WTC11 (cell line): ENCODE data around the gene EFNA5. TPM values are rescaled to one million over a fixed set of nuclear protein-coding genes. Genes with fewer than 3 reads are reported as not detected.
A peak's percentile ranks its signal among the peaks of the same experiment; 100 is the strongest.
"Not testable (repeated sequence)": the region's sequence is repeated elsewhere in the genome, so short reads cannot be mapped to it uniquely, and the experiment has no call there.

Experiments
- ATAC-seq: fragments of 200-7000 bp; cut with Tn5 transposase; 2 replicates; pipeline ENCODE4 v1.10.0; 2021; ENCODE audit warnings: mild to moderate bottlenecking, moderate library complexity
- CTCF ChIA-PET: fragments of 300-600 bp; sonication (Branson Sonifier 250); formaldehyde crosslinking; loops from one replicate; lab custom pipeline; 2021; ENCODE audit warnings: antibody characterized with exemption; lab: Charles Lee
- POLR2A ChIA-PET: fragments of 350-600 bp; sonication (Branson Sonifier 250); formaldehyde crosslinking; loops from one replicate; lab custom pipeline; 2021; ENCODE audit warnings: antibody characterized with exemption; lab: Charles Lee
- DNase-seq: peaks from one replicate; pipeline ENCODE4 v3.0.0; 2021; ENCODE audit warnings: low spot score
- H3K27ac Mint-ChIP-seq: 2 replicates; pipeline ENCODE4 v1.8.0; 2021; ENCODE audit warnings: mixed read lengths
- H3K27me3 Mint-ChIP-seq: 2 replicates; pipeline ENCODE4 v1.8.0; 2021; ENCODE audit warnings: low read depth, mild to moderate bottlenecking, moderate library complexity, mixed read lengths
- H3K36me3 Mint-ChIP-seq: 2 replicates; pipeline ENCODE4 v1.8.0; 2021; ENCODE audit warnings: mixed read lengths
- H3K4me1 Mint-ChIP-seq: 2 replicates; pipeline ENCODE4 v1.8.0; 2022; ENCODE audit warnings: mixed read lengths
- H3K4me3 Mint-ChIP-seq: 2 replicates; pipeline ENCODE4 v1.8.0; 2021; ENCODE audit warnings: mild to moderate bottlenecking, moderate library complexity, mixed read lengths
- H3K9me3 Mint-ChIP-seq: 2 replicates; pipeline ENCODE4 v1.8.0; 2021; ENCODE audit warnings: mixed read lengths
- ATF1 ChIP-seq: sonication (generic); formaldehyde crosslinking; IDR thresholded peaks from 2 replicates; pipeline ENCODE4 v1.8.1; 2023; ENCODE audit warnings: mild to moderate bottlenecking, moderate library complexity, missing genetic modification reagents
- CBFB ChIP-seq: sonication (generic); formaldehyde crosslinking; IDR thresholded peaks from 2 replicates; pipeline ENCODE4 v1.8.1; 2022; ENCODE audit warnings: mild to moderate bottlenecking, low read depth, missing genetic modification reagents
- CREM ChIP-seq: sonication (generic); formaldehyde crosslinking; IDR thresholded peaks from 2 replicates; pipeline ENCODE4 v1.8.1; 2022; ENCODE audit warnings: mild to moderate bottlenecking, missing genetic modification reagents, moderate library complexity
- ESRRA ChIP-seq: sonication (generic); formaldehyde crosslinking; IDR thresholded peaks from 2 replicates; pipeline ENCODE4 v1.8.1; 2022; ENCODE audit warnings: mild to moderate bottlenecking, missing genetic modification reagents, borderline replicate concordance
- HMGA2 ChIP-seq: fragments of 250-450 bp; sonication (Bioruptor Pico); IDR thresholded peaks from 2 replicates; pipeline ENCODE4 v1.4.0; 2021; ENCODE audit warnings: mild to moderate bottlenecking, moderate library complexity
- NR2C2 ChIP-seq: sonication (generic); formaldehyde crosslinking; IDR thresholded peaks from 2 replicates; pipeline ENCODE4 v1.8.0; 2022; ENCODE audit warnings: mild to moderate bottlenecking, missing genetic modification reagents
- NR3C1 ChIP-seq: sonication (generic); formaldehyde crosslinking; conservative IDR thresholded peaks from 2 replicates; pipeline ENCODE4 v1.8.1; 2023; ENCODE audit warnings: low read depth, mild to moderate bottlenecking, missing genetic modification reagents
- ZNF121 ChIP-seq: sonication (generic); formaldehyde crosslinking; IDR thresholded peaks from 2 replicates; pipeline ENCODE4 v1.8.0; 2023; ENCODE audit warnings: missing genetic modification reagents
- ZNF263 ChIP-seq: sonication (generic); formaldehyde crosslinking; IDR thresholded peaks from 2 replicates; pipeline ENCODE4 v1.8.1; 2022; ENCODE audit warnings: low read depth, mild to moderate bottlenecking, moderate library complexity, missing genetic modification reagents
- total RNA-seq: library from RNA; stranded (reverse); gene quantifications from 3 replicates; pipeline ENCODE4 v1.2.3, GENCODE V29; 2021
- TF ChIP-seq, protein P1 (sequence below): sonication (generic); formaldehyde crosslinking; IDR thresholded peaks from 2 replicates; pipeline ENCODE4 v1.8.0; 2022; ENCODE audit warnings: mild to moderate bottlenecking, missing genetic modification reagents
- TF ChIP-seq, protein P2 (sequence below): fragments of 250-450 bp; sonication (Bioruptor Pico); IDR thresholded peaks from 2 replicates; pipeline ENCODE4 v1.8.0; 2021; ENCODE audit warnings: mild to moderate bottlenecking
- TF ChIP-seq, protein P3 (sequence below): fragments of 250-450 bp; sonication (Bioruptor Pico); IDR thresholded peaks from 2 replicates; pipeline ENCODE4 v2.1.2; 2022; ENCODE audit warnings: mild to moderate bottlenecking, moderate library complexity
- TF ChIP-seq, protein P4 (sequence below): fragments of 250-450 bp; sonication (Bioruptor Pico); IDR thresholded peaks from 2 replicates; pipeline ENCODE4 v1.9.0; 2021; ENCODE audit warnings: mild to moderate bottlenecking, borderline replicate concordance
- TF ChIP-seq, protein P5 (sequence below): sonication (generic); formaldehyde crosslinking; IDR thresholded peaks from 2 replicates; pipeline ENCODE4 v1.8.1; 2023; ENCODE audit warnings: mild to moderate bottlenecking, missing genetic modification reagents
- TF ChIP-seq, protein P6 (sequence below): sonication (generic); formaldehyde crosslinking; IDR thresholded peaks from 2 replicates; pipeline ENCODE4 v1.8.1; 2023; ENCODE audit warnings: mild to moderate bottlenecking, moderate library complexity, missing genetic modification reagents
- TF ChIP-seq, protein P7 (sequence below): fragments of 250-450 bp; sonication (Bioruptor Pico); IDR thresholded peaks from 2 replicates; pipeline ENCODE4 v1.9.0; 2021; ENCODE audit warnings: mild to moderate bottlenecking

The EFNA5 gene
- total RNA-seq, 1 experiment from 2014 or later = 17.4 TPM

DNA sequence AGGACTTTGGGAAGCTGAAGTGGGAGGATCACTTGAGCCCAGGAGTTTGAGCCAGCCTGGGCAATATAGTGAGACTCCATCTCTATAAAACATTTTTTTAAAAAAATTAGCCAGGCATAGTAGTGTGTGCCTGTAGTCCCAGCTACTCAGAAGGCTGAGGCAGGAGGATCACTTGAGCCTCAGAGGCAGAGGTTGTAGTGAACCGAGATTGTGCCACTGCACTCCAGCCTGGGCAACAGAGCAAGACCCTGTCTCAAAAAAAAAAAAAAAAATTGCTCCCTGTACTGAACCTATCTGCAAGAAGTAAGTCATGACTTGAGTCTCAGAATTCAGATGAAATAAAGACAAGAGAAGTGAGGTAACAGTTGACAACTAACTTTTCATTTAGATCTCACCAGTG lies 237.1 kb downstream of the EFNA5 start:
- H3K4me1 Mint-ChIP-seq, ATAC-seq, H3K27me3 Mint-ChIP-seq, CTCF ChIA-PET, H3K9me3 Mint-ChIP-seq, H3K36me3 Mint-ChIP-seq, DNase-seq, H3K27ac Mint-ChIP-seq, H3K4me3 Mint-ChIP-seq: not testable (repeated sequence)
- peak; percentile 56 for TF ChIP-seq ZNF121 (CRISPR knock-in tag)
- POLR2A ChIA-PET = interaction anchor here (0.5 kb wide), 1 partner anchor 9 kb away, joined by 8 read pairs; no protein-coding TSS in a partner anchor

DNA sequence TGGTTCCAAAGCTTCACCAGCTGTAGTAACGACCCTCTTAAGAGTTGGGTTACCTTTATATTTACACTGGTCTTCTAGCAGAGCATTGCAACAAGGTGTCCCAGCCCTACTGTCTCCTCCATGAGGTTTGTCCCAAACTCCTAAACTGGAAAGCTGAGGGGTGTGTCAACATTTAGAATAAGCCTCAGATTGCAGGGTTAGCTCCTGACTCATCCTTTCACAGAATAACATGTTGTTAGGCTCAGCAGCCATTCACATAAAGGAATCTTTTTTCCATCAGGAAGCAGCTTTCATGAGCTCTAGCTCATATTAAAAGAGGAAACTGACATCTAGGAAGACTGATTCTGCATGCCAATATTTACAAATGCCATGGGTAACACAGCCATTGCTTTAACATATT lies 238.7 kb downstream of the EFNA5 start:
- DNase-seq (no peak), ATAC-seq (no peak)
- Mint-ChIP-seq H3K9me3 (peaks cover 3% of the 10 kb centered on the region; the same call in 1 of the 2 replicates), H3K4me1 (no peaks in the 10 kb centered on the region), H3K27ac (no peak overlapping the region), H3K36me3 (no peaks in the 10 kb centered on the region), H3K27me3 (peaks cover 2% of the 10 kb centered on the region; the same call in 1 of the 2 replicates), H3K4me3 (no peak overlapping the region)
- POLR2A ChIA-PET = no interaction called here
- CTCF ChIA-PET = no interaction called here
- TF ChIP-seq, protein P1, sequence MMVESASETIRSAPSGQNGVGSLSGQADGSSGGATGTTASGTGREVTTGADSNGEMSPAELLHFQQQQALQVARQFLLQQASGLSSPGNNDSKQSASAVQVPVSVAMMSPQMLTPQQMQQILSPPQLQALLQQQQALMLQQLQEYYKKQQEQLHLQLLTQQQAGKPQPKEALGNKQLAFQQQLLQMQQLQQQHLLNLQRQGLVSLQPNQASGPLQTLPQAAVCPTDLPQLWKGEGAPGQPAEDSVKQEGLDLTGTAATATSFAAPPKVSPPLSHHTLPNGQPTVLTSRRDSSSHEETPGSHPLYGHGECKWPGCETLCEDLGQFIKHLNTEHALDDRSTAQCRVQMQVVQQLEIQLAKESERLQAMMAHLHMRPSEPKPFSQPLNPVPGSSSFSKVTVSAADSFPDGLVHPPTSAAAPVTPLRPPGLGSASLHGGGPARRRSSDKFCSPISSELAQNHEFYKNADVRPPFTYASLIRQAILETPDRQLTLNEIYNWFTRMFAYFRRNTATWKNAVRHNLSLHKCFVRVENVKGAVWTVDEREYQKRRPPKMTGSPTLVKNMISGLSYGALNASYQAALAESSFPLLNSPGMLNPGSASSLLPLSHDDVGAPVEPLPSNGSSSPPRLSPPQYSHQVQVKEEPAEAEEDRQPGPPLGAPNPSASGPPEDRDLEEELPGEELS = no peak
- TF ChIP-seq CREM (CRISPR knock-in tag) = no peak
- no peak for TF ChIP-seq NR2C2 (CRISPR knock-in tag)

DNA sequence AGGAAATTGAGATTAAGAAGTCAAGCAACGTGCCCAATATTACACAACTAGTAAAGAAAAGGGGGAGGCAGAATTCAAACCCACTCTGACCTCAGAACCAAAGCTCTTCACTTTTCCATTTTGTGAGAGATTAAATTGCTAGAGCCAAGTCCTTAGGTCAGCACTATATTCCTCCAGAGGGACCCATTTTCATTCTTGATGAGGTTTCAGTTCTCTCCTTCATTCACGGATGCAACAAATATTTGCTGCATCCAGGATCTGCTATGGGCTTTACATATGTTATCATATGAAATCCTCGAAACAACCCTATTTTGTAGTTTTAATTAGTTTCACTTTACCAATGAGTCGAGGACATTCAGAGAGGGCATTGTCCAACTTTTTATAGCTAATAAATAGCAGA lies 239.2 kb downstream of the EFNA5 start:
- Mint-ChIP-seq H3K4me3 (no peak overlapping the region), H3K9me3 (peaks cover 3% of the 10 kb centered on the region; the same call in 1 of the 2 replicates), H3K36me3 (no peaks in the 10 kb centered on the region), H3K27ac (no peak overlapping the region), H3K4me1 (no peaks in the 10 kb centered on the region), H3K27me3 (peaks cover 2% of the 10 kb centered on the region; the same call in 1 of the 2 replicates)
- DNase-seq (no peak), ATAC-seq (no peak)
- POLR2A ChIA-PET = no interaction called here
- CTCF ChIA-PET = no interaction called here
- TF ChIP-seq, protein P2, sequence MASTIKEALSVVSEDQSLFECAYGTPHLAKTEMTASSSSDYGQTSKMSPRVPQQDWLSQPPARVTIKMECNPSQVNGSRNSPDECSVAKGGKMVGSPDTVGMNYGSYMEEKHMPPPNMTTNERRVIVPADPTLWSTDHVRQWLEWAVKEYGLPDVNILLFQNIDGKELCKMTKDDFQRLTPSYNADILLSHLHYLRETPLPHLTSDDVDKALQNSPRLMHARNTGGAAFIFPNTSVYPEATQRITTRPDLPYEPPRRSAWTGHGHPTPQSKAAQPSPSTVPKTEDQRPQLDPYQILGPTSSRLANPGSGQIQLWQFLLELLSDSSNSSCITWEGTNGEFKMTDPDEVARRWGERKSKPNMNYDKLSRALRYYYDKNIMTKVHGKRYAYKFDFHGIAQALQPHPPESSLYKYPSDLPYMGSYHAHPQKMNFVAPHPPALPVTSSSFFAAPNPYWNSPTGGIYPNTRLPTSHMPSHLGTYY (CRISPR knock-in tag) = no peak
- TF ChIP-seq, protein P3, sequence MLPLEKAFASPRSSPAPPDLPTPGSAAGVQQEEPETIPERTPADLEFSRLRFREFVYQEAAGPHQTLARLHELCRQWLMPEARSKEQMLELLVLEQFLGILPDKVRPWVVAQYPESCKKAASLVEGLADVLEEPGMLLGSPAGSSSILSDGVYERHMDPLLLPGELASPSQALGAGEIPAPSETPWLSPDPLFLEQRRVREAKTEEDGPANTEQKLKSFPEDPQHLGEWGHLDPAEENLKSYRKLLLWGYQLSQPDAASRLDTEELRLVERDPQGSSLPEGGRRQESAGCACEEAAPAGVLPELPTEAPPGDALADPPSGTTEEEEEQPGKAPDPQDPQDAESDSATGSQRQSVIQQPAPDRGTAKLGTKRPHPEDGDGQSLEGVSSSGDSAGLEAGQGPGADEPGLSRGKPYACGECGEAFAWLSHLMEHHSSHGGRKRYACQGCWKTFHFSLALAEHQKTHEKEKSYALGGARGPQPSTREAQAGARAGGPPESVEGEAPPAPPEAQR (CRISPR knock-in tag) = no peak
- TF ChIP-seq ZNF263 = no peak
- no peak for TF ChIP-seq ATF1 (CRISPR knock-in tag)
- TF ChIP-seq, protein P4, sequence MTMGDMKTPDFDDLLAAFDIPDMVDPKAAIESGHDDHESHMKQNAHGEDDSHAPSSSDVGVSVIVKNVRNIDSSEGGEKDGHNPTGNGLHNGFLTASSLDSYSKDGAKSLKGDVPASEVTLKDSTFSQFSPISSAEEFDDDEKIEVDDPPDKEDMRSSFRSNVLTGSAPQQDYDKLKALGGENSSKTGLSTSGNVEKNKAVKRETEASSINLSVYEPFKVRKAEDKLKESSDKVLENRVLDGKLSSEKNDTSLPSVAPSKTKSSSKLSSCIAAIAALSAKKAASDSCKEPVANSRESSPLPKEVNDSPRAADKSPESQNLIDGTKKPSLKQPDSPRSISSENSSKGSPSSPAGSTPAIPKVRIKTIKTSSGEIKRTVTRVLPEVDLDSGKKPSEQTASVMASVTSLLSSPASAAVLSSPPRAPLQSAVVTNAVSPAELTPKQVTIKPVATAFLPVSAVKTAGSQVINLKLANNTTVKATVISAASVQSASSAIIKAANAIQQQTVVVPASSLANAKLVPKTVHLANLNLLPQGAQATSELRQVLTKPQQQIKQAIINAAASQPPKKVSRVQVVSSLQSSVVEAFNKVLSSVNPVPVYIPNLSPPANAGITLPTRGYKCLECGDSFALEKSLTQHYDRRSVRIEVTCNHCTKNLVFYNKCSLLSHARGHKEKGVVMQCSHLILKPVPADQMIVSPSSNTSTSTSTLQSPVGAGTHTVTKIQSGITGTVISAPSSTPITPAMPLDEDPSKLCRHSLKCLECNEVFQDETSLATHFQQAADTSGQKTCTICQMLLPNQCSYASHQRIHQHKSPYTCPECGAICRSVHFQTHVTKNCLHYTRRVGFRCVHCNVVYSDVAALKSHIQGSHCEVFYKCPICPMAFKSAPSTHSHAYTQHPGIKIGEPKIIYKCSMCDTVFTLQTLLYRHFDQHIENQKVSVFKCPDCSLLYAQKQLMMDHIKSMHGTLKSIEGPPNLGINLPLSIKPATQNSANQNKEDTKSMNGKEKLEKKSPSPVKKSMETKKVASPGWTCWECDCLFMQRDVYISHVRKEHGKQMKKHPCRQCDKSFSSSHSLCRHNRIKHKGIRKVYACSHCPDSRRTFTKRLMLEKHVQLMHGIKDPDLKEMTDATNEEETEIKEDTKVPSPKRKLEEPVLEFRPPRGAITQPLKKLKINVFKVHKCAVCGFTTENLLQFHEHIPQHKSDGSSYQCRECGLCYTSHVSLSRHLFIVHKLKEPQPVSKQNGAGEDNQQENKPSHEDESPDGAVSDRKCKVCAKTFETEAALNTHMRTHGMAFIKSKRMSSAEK (CRISPR knock-in tag) = no peak
- TF ChIP-seq, protein P5, sequence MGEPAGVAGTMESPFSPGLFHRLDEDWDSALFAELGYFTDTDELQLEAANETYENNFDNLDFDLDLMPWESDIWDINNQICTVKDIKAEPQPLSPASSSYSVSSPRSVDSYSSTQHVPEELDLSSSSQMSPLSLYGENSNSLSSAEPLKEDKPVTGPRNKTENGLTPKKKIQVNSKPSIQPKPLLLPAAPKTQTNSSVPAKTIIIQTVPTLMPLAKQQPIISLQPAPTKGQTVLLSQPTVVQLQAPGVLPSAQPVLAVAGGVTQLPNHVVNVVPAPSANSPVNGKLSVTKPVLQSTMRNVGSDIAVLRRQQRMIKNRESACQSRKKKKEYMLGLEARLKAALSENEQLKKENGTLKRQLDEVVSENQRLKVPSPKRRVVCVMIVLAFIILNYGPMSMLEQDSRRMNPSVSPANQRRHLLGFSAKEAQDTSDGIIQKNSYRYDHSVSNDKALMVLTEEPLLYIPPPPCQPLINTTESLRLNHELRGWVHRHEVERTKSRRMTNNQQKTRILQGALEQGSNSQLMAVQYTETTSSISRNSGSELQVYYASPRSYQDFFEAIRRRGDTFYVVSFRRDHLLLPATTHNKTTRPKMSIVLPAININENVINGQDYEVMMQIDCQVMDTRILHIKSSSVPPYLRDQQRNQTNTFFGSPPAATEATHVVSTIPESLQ (CRISPR knock-in tag) = no peak
- TF ChIP-seq, protein P6, sequence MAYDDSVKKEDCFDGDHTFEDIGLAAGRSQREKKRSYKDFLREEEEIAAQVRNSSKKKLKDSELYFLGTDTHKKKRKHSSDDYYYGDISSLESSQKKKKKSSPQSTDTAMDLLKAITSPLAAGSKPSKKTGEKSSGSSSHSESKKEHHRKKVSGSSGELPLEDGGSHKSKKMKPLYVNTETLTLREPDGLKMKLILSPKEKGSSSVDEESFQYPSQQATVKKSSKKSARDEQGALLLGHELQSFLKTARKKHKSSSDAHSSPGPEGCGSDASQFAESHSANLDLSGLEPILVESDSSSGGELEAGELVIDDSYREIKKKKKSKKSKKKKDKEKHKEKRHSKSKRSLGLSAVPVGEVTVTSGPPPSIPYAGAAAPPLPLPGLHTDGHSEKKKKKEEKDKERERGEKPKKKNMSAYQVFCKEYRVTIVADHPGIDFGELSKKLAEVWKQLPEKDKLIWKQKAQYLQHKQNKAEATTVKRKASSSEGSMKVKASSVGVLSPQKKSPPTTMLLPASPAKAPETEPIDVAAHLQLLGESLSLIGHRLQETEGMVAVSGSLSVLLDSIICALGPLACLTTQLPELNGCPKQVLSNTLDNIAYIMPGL = no peak
- TF ChIP-seq, protein P7, sequence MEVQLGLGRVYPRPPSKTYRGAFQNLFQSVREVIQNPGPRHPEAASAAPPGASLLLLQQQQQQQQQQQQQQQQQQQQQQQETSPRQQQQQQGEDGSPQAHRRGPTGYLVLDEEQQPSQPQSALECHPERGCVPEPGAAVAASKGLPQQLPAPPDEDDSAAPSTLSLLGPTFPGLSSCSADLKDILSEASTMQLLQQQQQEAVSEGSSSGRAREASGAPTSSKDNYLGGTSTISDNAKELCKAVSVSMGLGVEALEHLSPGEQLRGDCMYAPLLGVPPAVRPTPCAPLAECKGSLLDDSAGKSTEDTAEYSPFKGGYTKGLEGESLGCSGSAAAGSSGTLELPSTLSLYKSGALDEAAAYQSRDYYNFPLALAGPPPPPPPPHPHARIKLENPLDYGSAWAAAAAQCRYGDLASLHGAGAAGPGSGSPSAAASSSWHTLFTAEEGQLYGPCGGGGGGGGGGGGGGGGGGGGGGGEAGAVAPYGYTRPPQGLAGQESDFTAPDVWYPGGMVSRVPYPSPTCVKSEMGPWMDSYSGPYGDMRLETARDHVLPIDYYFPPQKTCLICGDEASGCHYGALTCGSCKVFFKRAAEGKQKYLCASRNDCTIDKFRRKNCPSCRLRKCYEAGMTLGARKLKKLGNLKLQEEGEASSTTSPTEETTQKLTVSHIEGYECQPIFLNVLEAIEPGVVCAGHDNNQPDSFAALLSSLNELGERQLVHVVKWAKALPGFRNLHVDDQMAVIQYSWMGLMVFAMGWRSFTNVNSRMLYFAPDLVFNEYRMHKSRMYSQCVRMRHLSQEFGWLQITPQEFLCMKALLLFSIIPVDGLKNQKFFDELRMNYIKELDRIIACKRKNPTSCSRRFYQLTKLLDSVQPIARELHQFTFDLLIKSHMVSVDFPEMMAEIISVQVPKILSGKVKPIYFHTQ = no peak
- no peak for TF ChIP-seq HMGA2 (CRISPR knock-in tag)
- no peak for TF ChIP-seq ESRRA
- no peak for TF ChIP-seq CBFB (CRISPR knock-in tag)
- TF ChIP-seq NR3C1 (CRISPR knock-in tag) = no peak
